Right forelimb (tissue), 1 donor: ENCODE measurements around the gene ST6GALNAC3.

Experiments used
- DNase-seq: peaks from one replicate; pipeline ENCODE4 v3.0.0-alpha.2; 2018

The ST6GALNAC3 gene

DNA sequence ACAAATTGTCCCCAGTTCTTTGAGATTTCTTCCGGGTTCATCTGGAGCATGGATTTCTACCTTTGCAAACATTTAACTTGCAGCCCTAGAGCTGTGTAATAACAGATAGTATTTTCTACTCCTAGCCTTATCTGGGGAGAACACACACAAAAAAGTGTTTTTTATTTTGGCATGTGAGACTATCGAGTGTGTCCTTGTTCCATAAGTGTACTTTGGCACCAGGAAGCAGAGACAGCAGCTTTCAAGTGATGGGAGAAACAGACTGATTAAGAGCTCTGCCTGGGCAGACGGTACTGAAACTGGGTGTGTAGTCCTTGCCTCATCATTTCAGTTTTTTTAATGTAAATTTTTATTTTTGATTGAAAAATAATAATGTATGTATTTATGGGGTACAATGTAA lies 297.4 kb downstream of the ST6GALNAC3 start:
- no peak for DNase-seq

DNA sequence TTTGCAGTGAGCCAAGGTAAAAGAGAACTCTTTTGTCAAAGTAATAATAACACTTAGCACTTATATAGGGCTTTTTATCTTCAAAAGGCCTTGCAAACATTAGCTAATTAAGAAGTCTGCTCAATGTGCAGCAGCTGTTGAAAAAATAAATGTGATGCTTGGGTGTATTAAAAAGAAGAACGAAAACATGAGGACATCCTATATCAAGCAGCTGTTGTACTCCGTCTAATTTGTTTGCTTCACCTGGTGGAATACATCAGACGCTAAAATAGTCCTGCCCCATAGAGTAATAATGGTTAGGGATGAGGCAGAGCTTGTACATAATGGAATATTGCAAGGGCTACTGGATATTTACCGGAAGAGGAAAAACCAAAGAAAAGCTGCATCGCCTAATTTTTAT lies 299.5 kb downstream of the ST6GALNAC3 start:
- DNase-seq = no peak

DNA sequence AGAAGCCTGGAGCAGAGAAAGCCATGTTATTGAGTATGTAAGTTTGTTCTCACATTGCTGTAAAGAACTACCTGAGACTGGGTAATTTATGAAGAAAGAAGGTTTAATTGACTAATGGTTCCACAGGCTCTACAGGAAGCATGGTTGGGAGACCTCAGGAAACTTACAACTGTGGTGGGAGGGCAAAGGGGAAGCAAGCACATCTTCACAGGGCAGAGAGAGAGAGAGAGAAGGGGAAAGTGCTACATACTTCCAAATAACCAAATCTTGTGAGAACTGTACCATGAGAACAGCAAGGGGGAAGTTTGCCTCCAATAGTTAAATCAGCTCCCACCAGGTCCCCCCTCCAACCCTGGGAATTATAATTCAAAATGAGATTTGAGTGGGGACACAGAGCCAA lies 302.7 kb downstream of the ST6GALNAC3 start:
- no peak for DNase-seq

DNA sequence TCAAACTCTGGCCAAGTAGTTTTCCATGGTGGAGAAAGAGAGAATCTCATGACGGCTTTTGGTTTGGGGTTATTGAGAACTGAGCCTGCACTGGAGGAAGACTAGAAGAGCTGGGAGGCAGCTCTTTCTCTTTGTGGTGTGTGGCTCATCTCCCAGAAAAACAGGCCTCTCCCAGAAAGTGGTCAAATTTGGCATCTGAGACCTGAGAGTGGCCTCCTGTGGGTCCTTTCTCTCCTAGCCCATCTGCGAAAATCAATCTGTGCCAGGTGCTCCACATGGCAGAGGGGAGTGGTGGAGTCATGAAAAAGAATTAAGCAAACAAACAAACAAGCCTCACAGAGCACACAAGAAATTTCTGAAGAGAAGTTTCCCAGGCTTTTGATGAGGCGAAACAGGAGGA lies 305.0 kb downstream of the ST6GALNAC3 start:
- no peak for DNase-seq

DNA sequence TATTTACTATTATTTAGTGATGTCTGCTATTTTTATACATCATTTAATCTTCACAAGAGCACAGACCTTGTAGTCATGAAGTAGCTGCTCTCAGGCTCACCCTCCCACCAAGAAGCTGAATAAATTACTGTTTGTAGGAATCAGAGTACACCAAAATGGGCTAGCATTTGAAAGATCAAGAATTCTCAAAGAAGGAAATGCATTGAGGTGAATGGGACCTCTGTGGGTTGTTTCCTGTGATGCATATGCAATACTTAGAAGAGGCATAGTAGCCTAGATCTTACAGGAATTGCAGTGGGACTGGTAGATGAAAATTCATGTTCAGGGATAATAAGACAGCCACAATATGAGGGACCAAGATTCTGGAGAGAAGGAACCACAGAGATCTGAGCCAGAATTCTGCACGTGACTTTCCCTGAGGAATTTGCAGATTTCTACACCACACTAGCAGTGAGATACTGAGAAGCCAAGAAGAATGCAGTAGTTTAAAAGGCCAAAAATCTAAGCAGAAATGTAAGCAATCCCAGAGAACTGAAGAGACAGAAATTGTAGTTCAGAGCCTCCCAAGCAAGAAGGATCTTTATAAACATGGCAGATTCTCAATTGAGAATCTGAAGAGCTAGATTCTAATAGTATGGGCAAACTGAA lies 307.0 kb downstream of the ST6GALNAC3 start:
- no peak for DNase-seq

DNA sequence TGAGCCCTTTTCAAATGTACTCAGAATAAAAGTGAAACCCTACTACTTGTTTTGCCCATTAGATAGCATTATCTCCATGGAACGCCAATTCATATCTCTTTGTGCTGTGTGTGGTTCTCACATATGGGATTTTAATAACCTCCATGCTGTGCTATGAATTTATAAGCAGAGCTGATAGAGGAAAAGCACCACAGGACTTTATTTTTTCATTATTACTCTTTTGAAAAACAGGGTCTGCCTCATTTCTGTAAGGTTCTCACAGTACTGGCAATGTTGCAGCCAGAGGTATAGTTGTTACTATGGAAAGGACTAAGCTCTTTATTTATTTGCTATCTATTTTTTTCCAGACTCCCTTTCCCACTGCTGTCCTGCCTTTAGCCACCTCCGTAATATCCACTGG lies 313.7 kb downstream of the ST6GALNAC3 start:
- DNase-seq = no peak

DNA sequence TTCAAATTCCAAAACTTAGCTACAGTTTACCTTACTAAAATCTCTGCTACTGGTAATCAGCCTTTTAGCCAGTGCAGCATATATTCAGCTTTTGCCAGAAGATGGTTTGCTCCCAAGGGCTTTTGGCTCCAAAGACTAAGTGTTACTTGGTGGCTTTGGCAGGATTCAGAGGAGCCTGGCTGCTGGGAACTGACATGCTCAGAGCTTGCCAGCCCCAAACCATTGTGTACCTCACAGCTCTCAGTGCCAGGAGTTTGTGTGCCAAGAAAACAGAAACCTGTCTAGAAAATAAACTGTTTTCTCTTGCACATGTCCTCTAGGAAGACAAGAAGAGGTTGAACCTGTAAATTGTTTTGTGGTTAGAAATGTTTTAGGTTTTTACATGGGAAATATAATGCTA lies 315.9 kb downstream of the ST6GALNAC3 start:
- DNase-seq = no peak

DNA sequence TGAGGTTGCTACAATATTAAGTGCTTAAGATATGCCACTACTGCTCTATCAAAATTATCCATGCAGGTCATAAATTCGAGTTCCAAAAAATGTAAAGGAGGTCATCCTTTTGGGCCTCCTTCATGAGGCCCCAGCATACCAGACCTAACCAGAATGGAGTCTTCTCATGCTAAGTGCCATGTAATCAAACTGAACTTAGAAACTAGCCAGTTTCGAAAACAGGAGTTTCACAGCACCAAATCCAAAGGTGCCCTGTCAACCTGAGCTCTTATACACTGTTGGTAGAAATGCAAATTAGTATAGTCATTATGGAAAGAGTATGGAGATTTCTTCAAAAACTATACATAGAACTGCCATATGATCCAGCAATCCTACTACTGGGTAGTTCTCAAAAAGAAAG lies 320.5 kb downstream of the ST6GALNAC3 start:
- no peak for DNase-seq

DNA sequence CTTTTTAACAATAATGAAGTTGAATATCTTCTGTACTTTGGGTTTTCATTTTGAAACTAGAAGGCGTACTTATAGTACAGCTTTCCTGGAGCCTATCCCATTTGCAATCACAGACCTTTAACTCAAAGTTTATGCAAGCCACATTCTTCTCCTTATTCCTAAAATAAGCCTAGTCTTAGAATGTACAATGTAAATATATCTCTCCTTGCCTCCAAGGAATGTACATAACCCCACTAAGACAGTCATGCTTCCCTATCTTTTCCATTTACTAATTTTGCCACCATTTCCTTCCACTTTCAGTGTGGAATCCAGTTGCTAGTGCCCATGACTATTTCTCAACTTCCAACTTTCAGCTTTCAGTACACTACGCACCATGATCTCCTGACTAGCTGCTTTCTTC lies 327.6 kb downstream of the ST6GALNAC3 start:
- no peak for DNase-seq

DNA sequence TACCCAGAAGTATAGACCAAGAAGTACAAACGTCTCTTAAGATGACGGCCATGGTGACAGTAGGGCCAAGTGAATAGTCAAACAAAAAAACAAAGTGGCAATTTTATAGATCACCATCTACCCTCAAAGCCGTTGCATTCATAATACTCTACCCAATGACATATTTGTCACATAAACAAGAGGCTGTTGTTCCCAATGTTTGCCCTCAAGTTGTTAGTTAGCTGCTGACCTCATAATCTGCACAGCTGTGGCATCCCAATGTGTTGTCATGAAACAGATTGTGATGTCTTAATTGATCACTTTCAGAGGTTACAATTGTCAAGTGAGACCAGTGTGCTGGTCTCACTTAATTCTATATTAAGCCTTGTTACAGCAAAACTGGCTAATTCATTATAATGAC lies 333.8 kb downstream of the ST6GALNAC3 start:
- DNase-seq = no peak

DNA sequence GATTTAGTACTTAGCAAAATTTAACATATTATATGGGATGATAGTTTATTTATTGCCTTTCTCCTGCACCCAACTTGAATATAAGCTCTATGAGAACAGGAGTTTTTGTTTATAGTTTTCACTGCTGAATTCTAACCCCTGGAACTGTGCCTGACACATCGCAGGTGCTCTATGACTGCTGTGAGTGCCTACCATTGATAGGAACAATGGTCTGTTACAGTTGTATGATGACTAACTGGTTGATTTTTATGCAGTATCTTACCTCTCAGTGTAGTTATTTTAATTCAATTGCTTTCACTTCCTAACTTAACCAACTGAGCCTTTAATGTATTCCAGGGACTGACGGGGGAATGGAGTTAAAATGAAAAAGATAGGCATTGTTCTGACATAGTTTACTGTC lies 336.0 kb downstream of the ST6GALNAC3 start:
- no peak for DNase-seq

DNA sequence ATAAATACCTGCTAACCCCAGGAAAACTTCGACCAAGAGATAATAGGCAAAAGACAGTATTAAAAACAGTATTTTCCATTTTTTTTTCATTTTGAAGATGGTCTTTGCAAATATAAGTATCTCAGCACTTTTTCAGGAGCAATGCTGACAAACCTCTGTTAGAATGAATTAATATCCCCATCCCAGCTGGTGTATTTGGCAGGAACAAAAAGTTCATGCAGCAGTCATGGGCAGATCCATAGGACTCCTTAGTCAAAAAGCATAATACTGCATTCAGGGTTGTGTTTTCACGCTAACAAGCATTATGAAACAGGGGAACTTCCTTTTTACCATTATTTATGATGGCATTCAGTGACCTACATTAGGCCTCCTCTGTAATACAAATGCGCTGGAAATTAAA lies 344.0 kb downstream of the ST6GALNAC3 start:
- no peak for DNase-seq

DNA sequence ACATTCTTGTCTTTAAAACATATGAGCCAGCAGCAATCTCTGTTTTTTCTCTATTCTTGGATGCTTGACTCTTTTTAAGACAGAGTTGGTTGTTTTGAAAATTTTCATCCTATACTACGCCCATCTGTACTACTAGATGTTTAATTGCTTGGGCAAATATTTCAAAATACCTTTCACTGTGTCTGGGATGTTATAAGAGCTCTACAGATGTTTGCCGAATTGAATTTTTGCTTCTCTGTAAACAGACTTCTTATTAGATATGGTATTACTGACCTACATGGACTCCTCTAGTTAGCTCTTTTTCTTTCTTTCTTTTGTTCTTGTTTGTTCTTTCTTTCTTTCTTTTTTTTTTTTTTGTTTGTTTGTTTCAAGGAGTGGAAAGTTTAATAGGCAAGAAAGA lies 345.1 kb downstream of the ST6GALNAC3 start:
- DNase-seq = no peak

DNA sequence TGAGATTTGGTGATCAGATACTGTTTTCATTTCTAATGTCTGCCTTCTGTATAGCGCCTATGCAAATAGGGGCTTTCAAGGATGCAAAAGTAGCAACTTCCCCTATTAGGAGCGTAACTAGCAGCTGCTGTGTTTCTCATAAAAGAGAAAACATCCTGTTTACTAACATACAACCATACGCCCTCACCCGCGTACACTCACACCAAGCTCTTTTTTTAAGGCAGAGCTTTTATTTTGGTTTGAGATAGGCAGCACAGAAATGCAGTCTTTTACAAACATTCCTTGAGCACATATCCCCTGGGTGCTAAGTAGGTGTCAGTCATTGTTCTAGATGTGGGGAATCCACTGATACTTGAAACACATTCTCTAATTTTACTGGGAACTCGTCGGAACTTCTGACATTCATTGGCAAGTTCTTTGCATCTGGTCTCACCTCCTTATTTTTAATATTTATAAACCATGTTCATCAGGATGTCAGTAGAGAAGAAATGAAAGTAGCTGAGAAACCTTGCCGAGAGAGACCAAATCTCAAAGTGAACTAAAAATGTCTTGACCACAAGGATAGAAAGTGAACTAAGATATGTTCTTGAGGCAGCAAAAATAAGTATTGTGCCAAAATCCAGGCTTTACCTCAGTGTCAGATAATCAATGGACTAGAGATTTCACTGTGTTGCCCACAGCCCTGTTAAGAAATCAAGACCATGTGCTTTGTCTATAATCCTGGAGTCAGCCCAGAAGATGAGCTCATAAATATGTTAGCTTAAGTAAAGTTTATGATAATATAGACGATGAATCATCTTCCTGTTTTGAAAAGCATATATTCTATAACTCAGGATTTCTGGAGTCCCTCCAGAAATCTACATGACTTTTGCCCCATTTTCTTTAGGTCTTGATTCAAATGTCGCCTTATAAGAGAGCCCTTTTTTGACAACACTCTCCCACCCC lies 350.9 kb downstream of the ST6GALNAC3 start:
- no peak for DNase-seq

DNA sequence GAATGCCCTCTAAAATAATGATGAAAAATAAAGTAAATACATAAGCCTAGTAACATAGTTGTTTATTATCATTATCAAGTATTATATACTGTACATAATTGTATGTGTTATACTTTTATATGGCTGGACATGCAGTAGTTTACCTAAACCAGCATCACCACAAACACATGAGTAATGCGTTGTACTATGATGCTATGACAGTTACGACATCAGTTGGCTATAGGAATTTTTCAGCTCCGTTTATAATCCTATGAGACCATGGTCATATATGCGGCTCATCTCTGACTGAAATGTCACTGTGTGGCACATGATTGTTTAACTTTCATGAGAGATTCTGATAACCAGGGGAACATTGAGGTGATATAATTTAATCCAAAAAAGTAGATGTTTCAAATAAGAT lies 352.1 kb downstream of the ST6GALNAC3 start:
- DNase-seq = no peak

DNA sequence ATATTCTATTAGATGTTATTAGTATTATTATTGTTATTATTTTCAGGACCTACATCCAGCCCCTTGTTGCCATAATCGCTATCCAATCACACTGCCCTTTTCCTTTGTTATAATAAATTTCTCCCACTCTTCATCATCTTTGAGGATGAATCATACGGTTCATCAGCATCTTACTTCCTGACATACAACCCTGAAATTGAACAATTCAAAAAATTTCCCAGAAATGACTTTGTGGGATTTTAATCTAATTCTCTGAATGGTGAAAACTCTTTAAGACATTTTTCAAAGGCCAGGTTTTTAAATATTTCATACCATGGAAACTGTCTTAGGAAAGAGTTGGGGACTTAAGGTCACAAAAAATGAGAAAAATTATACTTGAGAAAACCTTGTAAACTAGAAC lies 353.5 kb downstream of the ST6GALNAC3 start:
- DNase-seq = no peak

DNA sequence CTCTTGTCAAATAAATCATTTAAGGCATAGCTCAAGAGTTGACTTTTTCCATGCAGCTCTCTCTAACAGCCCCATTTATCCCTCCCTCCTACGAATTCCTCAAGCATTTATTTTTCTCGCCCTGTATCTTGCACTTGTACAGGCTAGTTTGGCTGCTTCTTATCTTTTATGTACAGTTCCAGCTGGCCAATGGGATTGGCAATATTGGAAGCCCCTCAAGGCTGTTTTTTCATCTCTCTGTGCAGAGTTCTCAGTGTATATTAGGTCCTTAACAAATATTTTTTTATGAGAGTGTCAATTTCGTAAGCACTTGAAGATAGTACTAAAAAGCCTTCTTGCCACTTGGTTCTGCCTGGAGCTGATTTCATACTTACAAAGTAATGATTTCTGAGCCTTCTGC lies 356.0 kb downstream of the ST6GALNAC3 start:
- no peak for DNase-seq

DNA sequence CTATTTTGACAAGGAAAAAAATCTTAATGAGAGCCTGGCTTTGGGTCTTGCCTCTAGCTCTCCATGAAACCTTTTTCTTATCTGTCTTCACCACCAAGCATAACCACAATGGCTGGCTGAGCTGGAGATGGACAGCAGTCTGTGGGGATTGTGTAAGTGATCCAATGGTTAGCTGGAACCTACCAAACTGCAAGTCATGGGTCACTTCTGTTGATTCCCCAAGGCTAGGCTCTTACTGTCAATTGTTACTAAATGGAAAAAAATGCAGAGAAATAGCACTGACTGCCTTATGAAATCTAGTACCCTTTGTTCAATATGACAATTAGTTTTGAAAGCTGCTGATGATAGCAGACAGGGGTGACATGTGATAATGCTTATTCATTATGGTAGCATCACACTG lies 359.0 kb downstream of the ST6GALNAC3 start:
- DNase-seq = no peak

DNA sequence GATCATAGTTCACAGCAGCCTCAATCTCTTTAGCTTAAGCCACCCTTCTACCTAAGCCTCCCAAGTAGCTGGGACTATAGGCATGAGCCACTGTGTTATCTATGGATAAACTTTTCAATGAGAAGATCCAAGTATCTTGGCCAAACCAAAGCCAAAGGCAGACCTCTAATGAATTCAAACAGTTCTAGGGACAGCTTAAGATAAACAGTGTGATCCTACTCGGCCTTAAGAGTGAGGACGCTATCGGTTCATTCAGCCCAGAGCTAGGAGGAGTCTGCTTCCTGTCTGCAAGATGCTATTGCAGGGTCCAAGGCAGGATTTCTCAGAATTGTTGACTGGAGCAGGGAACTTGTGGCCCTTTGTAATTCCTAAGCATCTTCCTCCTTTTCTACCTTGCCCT lies 368.7 kb downstream of the ST6GALNAC3 start:
- no peak for DNase-seq

DNA sequence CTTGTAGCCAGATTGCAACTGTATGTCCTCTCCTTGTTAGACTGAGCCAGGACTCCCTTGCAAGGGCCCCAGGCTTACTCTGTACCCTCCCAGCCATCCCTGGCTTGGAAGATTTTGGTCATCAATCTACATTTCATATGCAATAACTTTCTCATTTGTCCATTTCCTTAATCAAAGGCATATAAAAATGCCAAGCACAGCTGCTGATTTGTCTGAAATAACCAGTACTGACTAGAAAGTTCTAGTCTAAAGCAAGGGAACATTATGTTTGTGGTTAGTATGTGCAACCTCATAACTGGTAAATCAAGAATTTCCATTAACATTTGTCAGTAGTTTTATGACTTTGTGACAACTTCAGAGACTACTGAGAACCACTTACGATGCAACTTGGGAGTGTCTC lies 370.2 kb downstream of the ST6GALNAC3 start:
- DNase-seq = no peak

DNA sequence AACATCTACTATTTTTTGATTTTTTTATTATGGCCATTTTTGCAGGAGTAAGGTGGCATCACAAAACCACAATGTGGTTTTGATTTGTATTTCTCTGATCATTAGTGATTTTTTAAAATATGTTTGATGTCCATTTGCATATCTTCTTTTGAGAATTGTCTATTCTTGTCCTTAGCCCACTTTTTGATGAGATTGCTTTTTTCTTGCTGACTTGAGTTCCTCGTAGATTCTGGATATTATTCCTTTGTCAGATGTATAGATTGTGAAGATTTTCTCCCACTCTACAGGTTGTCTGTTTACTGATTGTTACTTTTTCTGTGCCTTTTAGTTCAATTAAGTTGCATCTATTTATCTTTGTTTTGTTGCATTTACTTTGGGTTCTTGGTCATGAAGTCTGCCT lies 375.7 kb downstream of the ST6GALNAC3 start:
- DNase-seq = no peak

DNA sequence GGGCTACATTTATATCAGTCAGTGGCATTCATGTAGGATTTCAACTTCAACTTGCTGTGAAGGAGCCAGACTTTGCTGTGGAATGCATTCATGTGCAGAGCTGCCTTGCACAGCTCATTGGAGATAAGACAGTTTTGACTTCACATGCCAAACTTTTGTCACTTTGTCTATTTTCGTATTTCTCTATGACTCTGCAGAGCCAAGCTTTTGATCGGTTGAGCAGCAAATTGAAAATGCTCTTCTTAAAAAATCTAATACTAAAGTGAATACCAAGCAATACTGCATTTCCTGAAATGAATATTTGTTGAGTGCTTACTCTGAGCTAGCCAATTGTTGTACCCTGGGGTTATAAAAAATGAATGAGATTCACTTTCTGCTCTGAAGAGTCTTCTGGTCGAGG lies 388.7 kb downstream of the ST6GALNAC3 start:
- DNase-seq = no peak

DNA sequence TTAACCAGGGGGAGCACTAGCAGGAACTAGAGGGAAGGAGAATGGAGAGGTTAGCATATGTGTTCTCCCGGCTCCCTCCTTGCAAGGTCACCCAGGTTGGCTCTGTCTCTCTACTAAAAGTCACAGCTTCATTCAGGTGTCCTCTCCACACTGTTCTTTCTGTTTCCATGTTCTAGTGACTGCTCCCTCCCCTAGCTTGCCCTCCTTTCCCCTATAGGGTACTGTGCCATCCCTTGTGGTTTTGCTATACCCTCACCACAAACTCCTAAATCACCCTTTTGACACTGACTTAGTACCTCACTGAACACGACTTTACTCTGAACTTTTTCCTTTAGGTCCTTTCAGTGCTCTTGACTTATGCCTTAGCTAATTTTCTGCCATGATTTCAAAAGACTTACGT lies 389.3 kb downstream of the ST6GALNAC3 start:
- no peak for DNase-seq

DNA sequence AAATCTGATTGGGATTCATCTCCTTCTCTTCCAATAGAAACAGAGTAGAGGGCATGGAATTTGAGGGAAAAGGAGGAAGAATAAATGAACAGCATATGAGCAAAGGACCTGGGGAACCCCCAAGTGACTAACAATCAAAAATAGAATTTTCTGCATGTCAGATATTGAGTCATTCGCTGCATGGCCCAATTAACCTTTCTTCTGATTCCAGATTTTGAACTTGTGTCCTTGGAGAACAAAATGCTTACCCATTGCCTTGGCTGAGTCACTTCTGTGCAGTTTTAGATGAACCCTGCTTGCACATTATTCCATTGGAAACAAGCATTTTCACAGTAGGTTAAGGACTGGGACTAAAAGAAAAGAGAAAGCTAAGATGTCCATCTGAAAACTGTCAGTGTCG lies 390.5 kb downstream of the ST6GALNAC3 start:
- DNase-seq = no peak

DNA sequence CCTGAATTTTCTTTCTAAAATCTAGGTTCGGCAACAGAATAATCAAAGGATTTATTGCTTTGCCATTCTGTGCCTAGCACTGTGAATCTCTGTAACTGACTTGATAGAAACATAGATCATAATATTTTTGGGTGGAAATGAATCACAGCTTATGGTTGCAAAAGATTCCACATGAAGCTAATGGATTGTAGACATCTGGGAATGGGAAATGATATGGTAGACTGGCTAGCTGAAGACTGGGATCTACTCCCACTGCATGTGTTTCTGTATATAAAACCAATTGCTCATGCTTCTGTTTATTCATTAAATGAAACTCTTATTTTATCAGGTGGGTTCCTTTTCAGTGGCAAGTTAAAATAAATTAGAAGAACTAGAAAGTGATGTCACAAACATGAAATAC lies 395.6 kb downstream of the ST6GALNAC3 start:
- no peak for DNase-seq
